ENCODE measurements around the gene OBP2B.
"Not testable (repeated sequence)": the region's sequence is repeated elsewhere in the genome, so short reads cannot be mapped to it uniquely, and the experiment has no call there.

- not testable (repeated sequence) for TF ChIP-seq CTCF (conservative IDR thresholded peaks at IDR 0.05; ENCODE audit: low read depth in 2 of 2); EZH2 (IDR thresholded peaks at IDR 0.05; ENCODE audit: low read depth, unreplicated experiment); REST (IDR thresholded peaks at IDR 0.05; ENCODE audit: unreplicated experiment)
Observed at GRCh38 chr9:133228474-133229193, 19.6 kb upstream of the OBP2B start.

Data from GM23338 (cell line).